DMS153 (cell line): Measurements from ENCODE around the gene STMN3.
"Not testable (repeated sequence)": the region's sequence is repeated elsewhere in the genome, so short reads cannot be mapped to it uniquely, and the experiment has no call there.

Experiments used
- DNase-seq: peaks from one replicate; lab custom pipeline; 2025; lab: John Stamatoyannopoulos, UW

STMN3 gene

GRCh38 chr20:63678667-63679465 is 25.6 kb upstream of the STMN3 start:
- no peak for DNase-seq

GRCh38 chr20:63678071-63678470 is 24.8 kb upstream of the STMN3 start:
- no peak for DNase-seq

GRCh38 chr20:63675681-63676368 is 22.6 kb upstream of the STMN3 start:
- DNase-seq, result no peak

- DNase-seq, result no peak
These were observed 20.7 kb upstream of the STMN3 start for GRCh38 chr20:63673951-63674350.

GRCh38 chr20:63672666-63673065 is 19.4 kb upstream of the STMN3 start:
- DNase-seq, result no peak

GRCh38 chr20:63671695-63672094 is 18.5 kb upstream of the STMN3 start:
- not testable (repeated sequence) for DNase-seq

- DNase-seq, result no peak
These were observed 15.1 kb upstream of the STMN3 start for GRCh38 chr20:63668351-63668750.

GRCh38 chr20:63667858-63668257 is 14.6 kb upstream of the STMN3 start:
- DNase-seq, result no peak

GRCh38 chr20:63665708-63666107 is 12.5 kb upstream of the STMN3 start:
- DNase-seq, result no peak

GRCh38 chr20:63664861-63665594 is 11.8 kb upstream of the STMN3 start:
- no peak for DNase-seq

- DNase-seq, result no peak
These were observed 11.1 kb upstream of the STMN3 start for GRCh38 chr20:63664143-63664851.

- DNase-seq, result no peak
These were observed 10.3 kb upstream of the STMN3 start for GRCh38 chr20:63663332-63664066.

GRCh38 chr20:63662813-63663189 is 9.6 kb upstream of the STMN3 start:
- no peak for DNase-seq

GRCh38 chr20:63661959-63662812 is 9.0 kb upstream of the STMN3 start:
- DNase-seq, result no peak

- no peak for DNase-seq
These were observed 7.9 kb upstream of the STMN3 start for GRCh38 chr20:63661108-63661507.

GRCh38 chr20:63660622-63661021 is 7.4 kb upstream of the STMN3 start:
- DNase-seq, result no peak

- not testable (repeated sequence) for DNase-seq
These were observed 7.0 kb upstream of the STMN3 start for GRCh38 chr20:63660174-63660573.

- DNase-seq, result no peak
These were observed 6.1 kb upstream of the STMN3 start for GRCh38 chr20:63659370-63659769.

GRCh38 chr20:63658749-63659187 is 5.5 kb upstream of the STMN3 start:
- DNase-seq, result no peak

GRCh38 chr20:63657937-63658748 is 4.9 kb upstream of the STMN3 start, which contains the start of gene RTEL1:
Gene RTEL1, plus strand, starts transcription at chr20:63658312. Its CDS starts 1,091 bp downstream, at chr20:63659403.
- DNase-seq, result peak; percentile 76
